SKM-1 treated with dmso at 0.1 percent for 144 hours (cell line): ENCODE measurements around the gene EVA1A.

Source experiments
- DNase-seq: peaks from one replicate; lab custom pipeline; 2025; ENCODE audit not compliant: unreplicated experiment; lab: John Stamatoyannopoulos, UW

Gene EVA1A

DNA sequence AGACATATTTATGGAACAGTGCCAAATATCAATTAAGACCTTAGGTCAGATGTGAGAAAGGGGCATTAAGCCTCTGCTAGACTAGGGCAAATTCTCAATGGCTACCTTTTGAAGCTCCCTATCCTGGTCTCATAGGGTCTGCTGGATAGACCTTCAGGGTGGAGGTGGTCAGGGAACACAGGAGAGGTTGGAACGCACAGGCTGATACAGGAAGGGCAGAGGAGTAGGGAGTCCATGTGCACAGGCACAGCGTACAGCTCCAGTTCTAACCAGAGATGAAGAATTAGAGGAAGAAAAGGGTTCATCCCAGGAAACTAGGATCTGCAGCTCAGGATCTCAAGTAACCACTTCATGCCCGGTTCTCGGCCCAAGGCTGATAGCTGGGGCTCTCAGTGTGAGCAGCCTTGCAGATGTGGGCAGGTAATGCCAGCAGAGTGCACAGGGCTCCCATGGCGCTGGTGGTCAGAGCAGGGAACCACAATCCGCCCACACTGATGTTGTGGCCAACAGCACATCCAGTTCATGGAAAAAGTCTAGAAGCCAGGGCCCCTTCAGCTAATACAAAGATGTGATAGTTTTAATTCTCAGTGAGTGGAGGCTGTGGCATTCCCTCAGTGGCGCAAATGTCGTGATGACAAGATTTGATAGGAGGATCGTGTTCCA, 3.4 kb upstream of the EVA1A start:
- no peak for DNase-seq

- no peak for DNase-seq
Measured at GRCh38 chr2:75563591-75563990, 2.9 kb upstream of the EVA1A start.

GRCh38 chr2:75562513-75562864, 1.8 kb upstream of the EVA1A start:
- DNase-seq, result no peak

DNA sequence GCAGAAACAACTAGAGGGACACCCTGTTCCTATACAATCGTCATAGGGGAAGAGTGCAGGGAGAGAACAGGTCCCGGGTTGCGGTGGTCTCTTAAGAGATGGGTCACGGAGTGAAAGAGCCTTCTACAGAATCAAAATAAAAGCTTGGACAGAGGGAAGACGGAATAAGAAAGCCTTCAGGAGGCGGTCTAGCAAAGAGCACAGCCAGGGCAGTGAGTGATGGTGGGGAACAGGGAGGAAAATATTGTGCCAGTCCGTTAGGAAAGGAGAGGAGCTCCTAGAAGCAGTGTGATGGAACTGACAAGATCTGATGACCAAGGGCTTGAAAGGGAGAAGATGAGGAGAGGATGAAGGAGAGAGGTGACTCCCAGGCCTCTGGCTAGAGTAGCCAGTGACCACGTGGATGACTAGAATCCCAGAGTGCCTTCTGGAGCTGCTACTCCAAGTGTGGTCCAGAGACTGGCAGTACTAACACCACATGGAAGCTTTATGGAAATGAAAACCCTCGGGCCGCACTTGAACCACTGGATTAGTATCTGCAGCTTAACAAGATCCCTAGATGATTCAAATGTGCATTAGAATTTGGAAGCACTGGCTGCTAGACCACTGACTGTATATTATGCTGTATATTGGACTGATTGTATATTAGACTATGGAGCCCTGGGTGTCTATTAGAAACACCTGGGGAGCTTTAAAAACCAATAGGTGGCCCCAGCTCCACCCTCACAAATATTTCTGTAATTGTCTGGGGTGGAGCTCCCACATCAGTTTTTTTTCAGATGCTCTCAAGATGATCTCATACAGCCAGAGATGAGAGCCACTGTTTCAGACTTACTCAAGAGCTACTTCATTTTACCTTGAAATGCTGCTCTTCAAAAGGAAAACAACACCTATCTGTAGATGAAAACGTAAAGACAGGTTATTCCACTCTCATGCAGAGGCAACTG, 1.1 kb upstream of the EVA1A start:
- no peak for DNase-seq

GRCh38 chr2:75560022-75560767, 544 bp downstream of the EVA1A start:
- no peak for DNase-seq

DNA sequence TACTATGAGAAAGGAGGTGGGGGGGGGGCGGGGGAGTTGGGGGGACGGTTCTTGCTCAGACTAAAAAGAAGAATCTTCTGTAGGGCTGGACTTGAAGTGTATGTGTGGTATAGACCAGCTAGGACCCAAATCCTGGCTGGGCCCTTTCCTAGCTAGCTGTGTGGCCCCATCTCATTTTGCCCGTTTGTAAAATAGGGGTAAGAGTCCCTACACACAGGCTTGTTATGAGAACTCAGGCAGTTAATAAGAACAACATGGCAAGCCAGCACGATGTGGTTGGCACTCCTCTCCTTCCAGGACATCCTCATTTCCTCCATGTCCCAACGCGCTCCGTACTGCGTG, 1.1 kb downstream of the EVA1A start:
- no peak for DNase-seq

GRCh38 chr2:75558786-75559679, 1.7 kb downstream of the EVA1A start:
- DNase-seq, result no peak

DNA sequence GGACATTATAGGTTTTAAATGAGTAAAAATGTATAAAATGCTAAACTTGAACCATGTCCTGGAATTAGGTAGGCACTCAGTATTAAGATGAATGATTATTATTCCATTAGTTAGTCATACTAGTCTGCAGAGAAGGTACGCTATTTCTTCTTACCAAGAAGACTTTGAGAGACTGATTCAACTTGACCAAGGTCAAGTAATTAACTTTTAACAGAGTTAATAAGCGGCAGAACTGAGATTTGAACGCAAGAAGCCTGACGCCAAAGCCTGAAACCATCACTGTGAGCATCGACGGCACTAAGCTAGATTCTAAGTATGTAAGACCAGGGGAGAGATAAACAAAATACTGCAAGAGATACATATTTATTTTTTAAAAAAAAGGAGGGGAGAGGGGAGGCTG, 2.6 kb downstream of the EVA1A start:
- DNase-seq, result no peak

GRCh38 chr2:75557474-75558133, 3.1 kb downstream of the EVA1A start:
- DNase-seq, result no peak

GRCh38 chr2:75556679-75557366, 3.9 kb downstream of the EVA1A start:
- no peak for DNase-seq

DNA sequence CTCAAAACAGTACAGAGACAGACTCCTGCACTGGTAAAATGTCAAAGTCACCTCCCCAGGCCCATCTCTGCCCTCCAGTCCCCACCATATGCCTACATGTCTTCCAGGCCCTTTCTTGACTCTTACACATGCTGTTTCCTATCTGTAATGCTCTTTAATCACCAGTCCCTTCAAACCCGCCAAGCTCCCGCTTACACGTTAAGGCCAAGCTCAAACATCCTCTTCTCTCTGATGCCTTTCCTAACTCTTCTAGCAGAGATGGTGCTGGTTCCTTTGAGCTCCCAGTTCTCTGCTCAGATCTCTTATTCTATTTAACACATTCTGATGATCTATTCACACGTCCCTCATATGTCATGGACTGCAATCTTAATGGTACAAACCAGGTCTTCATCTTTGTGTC, 5.0 kb downstream of the EVA1A start:
- no peak for DNase-seq

GRCh38 chr2:75553935-75554531, 6.7 kb downstream of the EVA1A start:
- DNase-seq, result no peak

DNA sequence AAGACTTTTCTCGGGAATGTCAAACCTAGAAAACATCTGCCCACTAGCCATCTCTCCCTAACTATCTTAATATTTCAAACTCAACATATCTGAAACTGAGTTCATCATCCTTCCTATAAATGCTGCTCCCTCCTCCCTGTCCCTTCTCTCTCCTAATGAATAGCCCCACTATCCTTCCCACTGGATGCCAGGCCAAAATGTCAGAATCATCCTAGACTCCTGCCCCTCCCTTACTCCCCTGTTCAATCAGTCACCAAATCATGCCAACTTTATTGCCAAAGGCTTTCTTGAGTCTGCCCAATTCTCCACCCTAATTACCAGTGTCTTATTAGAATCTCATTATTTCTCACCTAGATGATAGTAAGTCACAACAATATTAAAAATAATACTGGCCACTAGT, 8.5 kb downstream of the EVA1A start:
- DNase-seq, result no peak

GRCh38 chr2:75551434-75551833, 9.3 kb downstream of the EVA1A start:
- no peak for DNase-seq

DNA sequence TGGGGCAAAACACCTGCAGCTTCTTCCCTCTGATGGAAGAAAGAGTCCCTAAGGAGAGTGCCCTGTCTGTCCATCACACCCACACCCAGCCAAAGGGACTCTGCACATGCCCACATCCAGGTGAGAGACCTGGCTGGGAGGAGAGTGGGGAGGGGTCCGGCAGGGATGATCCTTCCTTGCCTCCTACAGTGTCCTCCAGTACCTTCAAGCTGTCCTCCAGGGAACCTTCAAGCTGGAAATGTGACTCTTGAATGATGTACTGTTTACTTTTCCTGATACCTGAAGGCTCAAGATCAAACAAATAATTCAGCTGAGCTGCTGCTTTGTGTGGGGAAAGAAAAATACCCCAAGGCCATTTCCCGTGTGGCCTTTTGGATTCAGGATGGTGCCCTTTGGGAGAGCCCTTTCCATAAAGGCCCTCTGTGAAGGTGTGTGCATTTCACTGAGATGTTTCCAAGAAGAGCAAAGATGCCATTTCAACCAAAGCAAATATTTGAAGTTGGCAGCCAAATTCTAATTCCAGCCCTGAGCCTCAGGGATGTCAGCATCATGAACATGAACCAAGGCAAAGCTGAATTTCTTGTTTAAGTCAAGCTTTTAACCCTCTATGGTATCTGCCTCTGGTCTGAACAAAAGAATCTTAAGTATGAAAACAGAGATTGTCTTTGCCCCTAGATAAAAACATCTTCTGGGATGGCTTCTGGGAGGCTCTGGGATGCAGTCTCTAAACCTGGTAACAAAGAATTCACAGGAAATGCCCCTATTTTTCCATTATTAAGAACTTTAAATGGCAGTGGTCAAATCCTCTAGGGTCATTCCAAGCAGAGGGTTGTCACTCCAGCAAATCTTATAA, 11.1 kb downstream of the EVA1A start:
- no peak for DNase-seq

DNA sequence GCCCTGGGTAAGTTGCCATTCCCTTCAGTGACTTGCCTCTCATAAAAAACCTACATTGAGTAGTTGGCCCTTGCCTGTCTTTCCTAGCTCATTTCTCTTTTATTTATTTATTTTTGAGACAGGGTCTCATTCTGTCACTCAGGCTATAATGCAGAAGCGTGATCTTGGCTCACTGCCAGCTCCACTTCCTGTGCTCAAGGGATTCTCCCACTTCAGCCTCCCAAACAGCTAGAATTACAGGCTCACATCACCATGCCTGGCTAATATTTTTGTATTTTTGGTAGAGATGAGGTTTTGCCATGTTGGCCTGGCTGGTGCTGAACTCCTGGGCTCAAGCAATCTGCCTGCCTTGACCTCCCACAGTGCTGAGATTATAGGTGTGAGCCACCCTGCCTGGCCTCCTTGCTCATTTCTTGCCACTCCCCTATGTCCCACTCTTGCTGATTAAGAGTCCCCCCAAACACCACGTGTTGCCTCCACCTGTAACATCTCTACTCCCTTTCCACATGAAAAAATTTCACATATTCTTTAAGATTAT, 12.6 kb downstream of the EVA1A start:
- DNase-seq, result no peak

GRCh38 chr2:75547345-75548035, 13.2 kb downstream of the EVA1A start:
- no peak for DNase-seq

DNA sequence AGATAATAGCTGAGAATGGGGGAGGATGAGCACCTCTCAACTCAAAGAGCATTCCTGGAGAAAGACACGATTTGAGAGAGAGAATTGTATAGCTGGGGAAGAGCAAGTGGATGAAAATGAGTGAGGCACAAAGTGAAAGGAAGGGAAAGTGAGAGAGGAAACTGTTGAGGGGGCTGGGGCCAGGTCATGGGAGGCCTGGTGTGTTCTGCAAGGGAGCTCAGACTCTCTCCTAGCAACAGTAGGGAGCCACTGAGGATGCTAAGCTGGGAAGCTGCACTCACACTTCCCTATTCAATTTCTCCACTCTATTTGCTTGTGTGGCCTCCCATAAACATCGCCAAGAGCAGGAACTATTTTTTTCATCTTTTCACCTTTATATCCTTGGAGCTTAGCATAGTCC, 14.8 kb downstream of the EVA1A start:
- DNase-seq, result no peak
